B cell (primary cell): Measurements from ENCODE around the gene FOXL2. TPM values are rescaled to one million over a fixed set of nuclear protein-coding genes. Genes with fewer than 3 reads are reported as not detected.

Experiments
- ATAC-seq: fragments of 200-7000 bp; cut with Tn5 transposase; one replicate; pipeline ENCODE4 v1.10.0; 2021; ENCODE audit warnings: low read depth, mild to moderate bottlenecking, moderate number of reproducible peaks, moderate library complexity
- CTCF ChIA-PET: fragments of 350-600 bp; sonication (Branson Sonifier 250); formaldehyde crosslinking; loops from one replicate; lab custom pipeline; 2021; ENCODE audit warnings: antibody characterized with exemption, inconsistent platforms; lab: Charles Lee
- POLR2A ChIA-PET: fragments of 350-600 bp; sonication (Branson Sonifier 250); formaldehyde crosslinking; loops from one replicate; lab custom pipeline; 2021; ENCODE audit warnings: antibody characterized with exemption; lab: Charles Lee
- DNase-seq: peaks from one replicate; pipeline ENCODE4 v3.0.0; 2013
- H2AFZ ChIP-seq: 2 replicates; pipeline ENCODE4 v1.6.1; 2012; ENCODE audit warnings: mild to moderate bottlenecking, low read depth, low read length; ENCODE audit not compliant: insufficient read depth, poor library complexity, severe bottlenecking
- H3K27ac ChIP-seq, 2 donors: 1 replicate in 1 of 2; 2 replicates in 1 of 2; pipeline ENCODE4 v1.5.1; 2012 to 2013; ENCODE audit warnings: low read length in 2 of 2, mild to moderate bottlenecking in 2 of 2, moderate library complexity in 1 of 2
- H3K27me3 ChIP-seq, 4 experiments: fragments of 200-600 bp in 1 of 4; sonication (generic) in 1 of 4; replicated peaks in 1 of 4; 1 replicate in 2 of 4; 2 replicates in 2 of 4; pipeline versions ENCODE4 v1.6.1 to v1.7.0; 2013 to 2016; ENCODE audit warnings: low read length in 3 of 4, mild to moderate bottlenecking in 2 of 4, mixed read lengths in 1 of 4, moderate library complexity in 1 of 4; ENCODE audit not compliant: insufficient read depth in 4 of 4, control insufficient read depth in 3 of 4; ENCODE audit errors: control extremely low read depth in 1 of 4
- H3K36me3 ChIP-seq, 2 experiments: replicated peaks in 1 of 2; 1 replicate in 1 of 2; 2 replicates in 1 of 2; pipeline versions ENCODE4 v1.6.1 to v1.7.1; 2013; ENCODE audit warnings: low read length in 1 of 2; ENCODE audit not compliant: insufficient read depth in 2 of 2, control insufficient read depth in 1 of 2; ENCODE audit errors: control extremely low read depth in 1 of 2, extremely low read depth in 1 of 2
- H3K4me1 ChIP-seq, 2 donors: fragments of 200-600 bp in 1 of 2; sonication (generic) in 1 of 2; 1 replicate in 1 of 2; 2 replicates in 1 of 2; pipeline versions ENCODE4 v1.5.1 to v1.6.1; 2013 to 2017; ENCODE audit warnings: low read length in 2 of 2; ENCODE audit not compliant: control insufficient read depth in 2 of 2, insufficient read depth in 2 of 2
- H3K4me2 ChIP-seq: replicated peaks from 2 replicates; pipeline ENCODE3; 2012; ENCODE audit warnings: mild to moderate bottlenecking, low read depth, low read length; ENCODE audit not compliant: poor library complexity, severe bottlenecking
- H3K4me3 ChIP-seq, 5 experiments: fragments of 200-600 bp in 1 of 5; sonication (generic) in 1 of 5; 1 replicate in 3 of 5; 2 replicates in 2 of 5; pipeline versions ENCODE4 v1.5.1 to v1.7.0; 2011 to 2016; ENCODE audit warnings: low read length in 4 of 5, mild to moderate bottlenecking in 4 of 5, low read depth in 2 of 5, control low read depth in 1 of 5, moderate library complexity in 1 of 5; ENCODE audit not compliant: insufficient read depth in 1 of 5; ENCODE audit errors: control extremely low read depth in 1 of 5, extremely low read depth in 1 of 5
- H3K79me2 ChIP-seq: fragments of 200-600 bp; sonication (generic); one replicate; pipeline ENCODE4 v1.6.0; 2016; ENCODE audit warnings: low read length; ENCODE audit not compliant: control insufficient read depth, insufficient read depth
- H3K9ac ChIP-seq: fragments of 200-600 bp; sonication (generic); 2 replicates; pipeline ENCODE4 v1.6.1; 2017; ENCODE audit warnings: mild to moderate bottlenecking, low read length, moderate library complexity
- H3K9me3 ChIP-seq, 3 donors: one replicate each; pipeline versions ENCODE4 v1.6.1 to v1.7.1; 2013; ENCODE audit warnings: low read length in 2 of 3; ENCODE audit not compliant: control insufficient read depth in 2 of 3, insufficient read depth in 1 of 3; ENCODE audit errors: control extremely low read depth in 1 of 3
- H4K20me1 ChIP-seq: 2 replicates; pipeline ENCODE4 v1.6.0; 2012; ENCODE audit warnings: mild to moderate bottlenecking, low read length; ENCODE audit not compliant: insufficient read depth, control insufficient read depth, poor library complexity, severe bottlenecking
- H3K27ac Mint-ChIP-seq: one replicate; pipeline ENCODE4 v1.8.0; 2021; ENCODE audit warnings: mixed read lengths
- H3K27me3 Mint-ChIP-seq: one replicate; pipeline ENCODE4 v1.8.0; 2021; ENCODE audit warnings: mixed read lengths
- H3K4me1 Mint-ChIP-seq: one replicate; pipeline ENCODE4 v1.8.0; 2021; ENCODE audit warnings: mixed read lengths
- H3K4me3 Mint-ChIP-seq: one replicate; pipeline ENCODE4 v1.8.0; 2021; ENCODE audit warnings: mixed read lengths
- H3K9me3 Mint-ChIP-seq: one replicate; pipeline ENCODE4 v1.8.0; 2022; ENCODE audit warnings: mixed read lengths; ENCODE audit not compliant: insufficient read depth
- CTCF ChIP-seq: fragments of 200-600 bp; IDR thresholded peaks from one replicate; pipeline ENCODE4 v1.8.0; 2022; ENCODE audit warnings: antibody characterized with exemption, mild to moderate bottlenecking
- EZH2 ChIP-seq: IDR thresholded peaks from 2 replicates; pipeline ENCODE4 v1.6.1; 2012; ENCODE audit warnings: borderline replicate concordance, low read depth, mild to moderate bottlenecking, moderate library complexity, low read length; ENCODE audit not compliant: insufficient read depth, poor library complexity, severe bottlenecking
- WGBS: methylation state at CpG from one replicate; pipeline ENCODE4 v1.1.5; 2013; ENCODE audit warnings: missing lambda C conversion rate; ENCODE audit not compliant: insufficient coverage; 5-methylcytosine and 5-hydroxymethylcytosine counted together
- intact Hi-C: fragments of 100-400 bp; cut with micrococcal nuclease; formaldehyde crosslinking; loops from one replicate; pipeline ENCODE4 v1.10.0; 2022
- polyA plus RNA-seq: library from polyadenylated mRNA; depleted of rRNA; stranded (reverse); fragments of >200 nt; gene quantifications from 2 replicates; pipeline ENCODE4 v1.2.3, GENCODE V29; 2012
- total RNA-seq, 2 donors: library from RNA; stranded (reverse); fragments of 120-200 nt in 1 of 2; gene quantifications; 1 replicate in 1 of 2; 2 replicates in 1 of 2; pipeline versions ENCODE4 v1.2.3 to v1.2.4, GENCODE V29; 2013 to 2022

The FOXL2 gene
- total and polyA plus RNA-seq, 2 donors (not counting 1 experiment from before 2014, with no cell fraction given): not detected

GRCh38 chr3:138945709-138946662, 951 bp downstream of the FOXL2 start:
- H3K9ac ChIP-seq: peak overlapping the region; percentile 52
- H3K27me3 ChIP-seq: peaks cover 2 to 95% (median 69%) of the 10 kb centered on the region in 4 experiments

More at GRCh38 chr3:138945709-138946662, 951 bp downstream of the FOXL2 start:
- H3K36me3 ChIP-seq: no peaks in the 10 kb centered on the region
- 4% methylated on average over 120 of the region's 120 CpGs for WGBS
- DNase-seq (peak; percentile 66), ATAC-seq (no peak)
- H4K20me1 ChIP-seq: no peaks in the 10 kb centered on the region
- intact Hi-C loops: no loop called here
- H3K27ac ChIP-seq: no peak overlapping the region
- H3K4me2 ChIP-seq: peak overlapping the region; percentile 86
- H3K4me1 ChIP-seq: peaks cover 45 to 71% of the 10 kb centered on the region in 2 donors
- H2AFZ ChIP-seq: peak overlapping the region; percentile 69
- H3K4me3 Mint-ChIP-seq: peak overlapping the region; percentile 79
- peaks cover 0 to 46% (median 0%) of the 10 kb centered on the region in 3 donors for H3K9me3 ChIP-seq
- H3K27ac Mint-ChIP-seq: peak overlapping the region; percentile 50
- TF ChIP-seq EZH2 (peak; percentile 85), CTCF (no peak)
- H3K79me2 ChIP-seq: no peaks in the 10 kb centered on the region
- H3K27me3 Mint-ChIP-seq: peaks cover 73% of the 10 kb centered on the region
- ChIA-PET POLR2A (no interaction called here), CTCF (interaction anchor here (2.3 to 2.4 kb wide), 2 partner anchors 10 kb away, joined by 11 to 13 read pairs; no protein-coding TSS in a partner anchor)
- H3K9me3 Mint-ChIP-seq: no peaks in the 10 kb centered on the region
- H3K4me1 Mint-ChIP-seq: peaks cover 50% of the 10 kb centered on the region
- peak overlapping the region in 3 of 5 experiments; percentile 39 to 54 (median 44) for H3K4me3 ChIP-seq
